ENCODE results near the gene SFTPB.

SFTPB gene

GRCh38 chr2:85702172-85702571, 34.2 kb upstream of the SFTPB start:
- DNase-seq: no peak

DNA sequence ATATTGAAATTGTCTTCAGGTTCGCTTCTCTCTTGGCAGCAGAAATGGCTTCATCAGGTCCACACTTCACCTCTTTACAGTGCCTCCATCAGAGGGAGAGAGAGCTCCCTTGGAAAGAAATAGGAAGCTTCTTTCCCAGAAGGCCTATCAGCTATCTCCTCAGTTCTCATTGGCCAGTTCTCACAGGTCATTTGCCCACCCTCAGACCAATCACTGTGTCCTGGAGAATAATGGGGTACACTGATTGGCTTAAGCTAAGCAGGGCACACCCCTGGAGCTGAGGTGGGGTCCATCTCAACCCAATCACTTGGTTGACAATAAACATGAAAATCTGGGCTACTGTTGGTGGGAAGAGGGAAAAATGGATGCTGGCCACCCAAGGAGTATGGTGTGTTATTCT, 31.3 kb upstream of the SFTPB start:
- no peak for DNase-seq

- DNase-seq: no peak
Measured at GRCh38 chr2:85698880-85699254, 30.9 kb upstream of the SFTPB start.

DNA sequence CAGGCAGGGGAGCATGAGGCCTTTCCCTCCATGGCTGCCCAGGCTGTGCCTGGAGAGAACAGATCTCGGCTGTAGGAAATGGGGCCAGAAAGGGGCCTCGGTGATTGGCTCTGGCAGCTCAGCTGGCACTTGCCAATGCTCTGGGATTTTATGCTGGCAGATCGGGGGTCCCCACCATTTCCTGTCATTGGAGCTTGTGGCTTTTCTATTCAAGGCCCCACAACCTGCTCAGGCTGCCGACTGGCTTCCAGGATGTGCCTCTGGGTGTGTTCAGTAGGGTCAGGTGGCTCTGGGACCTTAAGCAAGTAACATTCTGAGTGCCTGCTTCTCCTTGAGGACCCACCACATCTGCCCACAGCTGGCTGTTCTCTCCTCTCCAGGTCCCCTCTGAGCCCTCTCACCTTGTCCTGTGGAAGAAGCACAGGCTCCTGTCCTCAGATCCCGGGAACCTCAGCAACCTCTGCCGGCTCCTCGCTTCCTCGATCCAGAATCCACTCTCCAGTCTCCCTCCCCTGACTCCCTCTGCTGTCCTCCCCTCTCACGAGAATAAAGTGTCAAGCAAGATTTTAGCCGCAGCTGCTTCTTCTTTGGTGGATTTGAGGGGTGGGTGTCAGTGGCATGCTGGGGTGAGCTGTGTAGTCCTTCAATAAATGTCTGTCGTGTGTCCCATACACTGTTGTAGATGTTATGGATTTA, 30.3 kb upstream of the SFTPB start:
- DNase-seq: no peak

GRCh38 chr2:85697716-85698115, 29.7 kb upstream of the SFTPB start:
- DNase-seq: no peak

DNA sequence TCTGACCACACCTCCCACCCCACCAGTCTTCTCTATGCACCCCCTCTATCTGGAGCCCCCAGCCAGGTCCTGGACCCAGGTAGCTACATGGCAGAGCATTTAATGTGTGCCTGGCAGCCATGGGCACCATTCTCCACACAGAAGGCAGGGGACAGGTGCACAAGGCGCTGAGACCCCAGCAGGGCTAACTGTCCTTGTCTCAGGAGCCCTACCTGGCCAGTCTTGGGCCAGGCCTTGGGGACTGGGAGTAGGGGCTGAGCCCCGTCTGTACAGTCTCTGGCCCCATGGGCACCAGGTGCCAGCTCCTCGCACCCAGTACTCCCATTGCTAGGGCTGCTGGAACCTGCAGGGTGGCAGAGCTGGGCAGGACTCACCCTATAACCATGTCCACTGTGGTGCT, 29.1 kb upstream of the SFTPB start:
- no peak for DNase-seq

GRCh38 chr2:85695691-85696668, 28.0 kb upstream of the SFTPB start:
- no peak for DNase-seq

DNA sequence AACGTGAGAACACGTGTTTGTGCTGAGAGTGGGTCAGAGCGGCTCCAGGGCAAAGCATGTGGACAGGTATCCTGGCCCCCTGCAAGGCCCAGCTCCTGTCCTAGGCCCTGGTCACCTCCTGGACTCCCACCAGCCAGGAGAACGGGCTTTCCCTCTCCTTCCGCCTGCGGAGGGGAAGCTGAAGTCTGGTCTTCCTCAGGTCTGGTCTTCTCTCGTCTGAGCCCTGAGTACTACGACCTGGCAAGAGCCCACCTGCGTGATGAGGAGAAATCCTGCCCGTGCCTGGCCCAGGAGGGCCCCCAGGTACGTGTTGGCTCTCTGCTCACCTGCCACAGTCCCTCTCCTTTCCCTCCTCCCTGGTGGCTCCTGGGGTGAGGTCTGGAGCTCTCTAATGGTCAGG, 27.1 kb upstream of the SFTPB start:
- DNase-seq: no peak

DNA sequence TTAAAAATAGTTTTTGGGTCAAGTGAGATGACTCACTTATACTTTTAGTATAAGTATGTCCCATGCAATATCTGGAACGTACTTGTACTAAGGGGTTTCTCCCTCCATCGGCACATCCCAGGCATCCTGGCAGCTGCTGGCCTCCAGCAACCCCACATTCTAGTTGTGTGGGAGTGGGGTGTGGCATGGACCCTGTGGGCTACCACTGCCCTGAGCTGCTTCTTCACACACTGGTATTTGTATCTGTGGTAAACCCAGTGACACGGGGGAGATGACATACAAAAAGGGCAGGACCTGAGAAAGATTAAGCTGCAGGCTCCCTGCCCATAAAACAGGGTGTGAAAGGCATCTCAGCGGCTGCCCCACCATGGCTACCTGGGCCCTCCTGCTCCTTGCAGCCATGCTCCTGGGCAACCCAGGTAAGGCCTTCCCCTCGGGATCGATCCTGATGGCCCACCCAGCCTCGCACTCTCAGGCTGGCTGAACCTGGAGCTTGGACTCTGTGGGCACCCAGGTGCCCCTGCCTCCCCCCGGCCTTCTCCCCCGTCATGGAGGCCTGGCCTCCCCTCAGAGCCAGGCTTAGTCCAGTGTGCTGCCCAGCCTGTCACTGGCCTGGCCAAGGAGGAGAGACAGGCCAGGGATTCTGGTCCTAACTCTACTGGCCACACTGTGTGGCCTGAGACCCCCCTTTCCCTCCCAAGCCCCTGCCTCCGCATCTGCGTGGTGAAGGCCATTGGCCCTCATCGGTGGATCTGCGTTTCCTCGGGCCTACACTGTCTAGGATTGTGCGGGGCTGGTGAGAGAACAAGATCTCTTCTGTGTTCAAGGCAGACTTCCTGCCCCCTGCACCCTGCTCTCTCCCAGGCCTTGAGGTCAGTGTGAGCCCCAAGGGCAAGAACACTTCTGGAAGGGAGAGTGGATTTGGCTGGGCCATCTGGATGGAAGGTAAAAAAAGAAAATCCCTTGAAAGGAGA, 26.3 kb upstream of the SFTPB start, which contains the start of gene GNLY:
Gene GNLY, plus strand, starts transcription at position 307 of the 974 bp plus-strand sequence. Its CDS starts 61 bp downstream, at position 368.
- no peak for DNase-seq

DNA sequence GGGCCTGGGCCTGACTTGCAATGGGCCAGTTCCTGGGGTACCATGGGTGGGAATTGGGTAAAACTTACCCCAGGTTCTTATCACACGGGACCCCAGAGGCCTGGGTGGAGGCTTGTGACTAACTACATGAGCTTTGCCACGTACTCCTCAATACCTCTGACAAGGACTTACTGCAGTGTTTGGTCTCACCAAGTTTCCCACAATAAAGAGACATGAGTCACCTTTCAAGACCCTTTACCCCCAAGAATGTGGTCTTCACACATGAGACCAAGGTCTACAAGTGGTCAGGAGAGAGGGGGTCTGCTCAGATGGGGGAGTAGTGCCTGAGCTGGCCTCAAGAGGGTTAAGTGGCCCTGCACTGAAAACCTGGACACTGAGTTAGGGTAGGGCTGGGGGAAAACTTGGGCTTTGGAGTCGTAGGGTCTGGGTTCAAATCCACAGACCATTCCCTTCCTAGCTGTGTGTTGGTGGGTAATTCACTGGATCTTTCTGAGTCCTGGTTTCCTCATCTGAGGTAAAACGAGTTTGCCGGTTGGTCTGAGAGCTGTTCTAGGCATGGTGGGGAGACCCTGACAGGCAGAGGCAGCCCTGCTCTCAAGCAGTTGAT, 24.1 kb upstream of the SFTPB start:
- DNase-seq: no peak

- DNase-seq: no peak
Measured at GRCh38 chr2:85690932-85691331, 22.9 kb upstream of the SFTPB start.

GRCh38 chr2:85684806-85685205, 16.8 kb upstream of the SFTPB start:
- DNase-seq: no peak

GRCh38 chr2:85684380-85684779, 16.4 kb upstream of the SFTPB start:
- no peak for DNase-seq

- no peak for DNase-seq
Measured at GRCh38 chr2:85682378-85682777, 14.4 kb upstream of the SFTPB start.

GRCh38 chr2:85681776-85682175, 13.8 kb upstream of the SFTPB start:
- no peak for DNase-seq

DNA sequence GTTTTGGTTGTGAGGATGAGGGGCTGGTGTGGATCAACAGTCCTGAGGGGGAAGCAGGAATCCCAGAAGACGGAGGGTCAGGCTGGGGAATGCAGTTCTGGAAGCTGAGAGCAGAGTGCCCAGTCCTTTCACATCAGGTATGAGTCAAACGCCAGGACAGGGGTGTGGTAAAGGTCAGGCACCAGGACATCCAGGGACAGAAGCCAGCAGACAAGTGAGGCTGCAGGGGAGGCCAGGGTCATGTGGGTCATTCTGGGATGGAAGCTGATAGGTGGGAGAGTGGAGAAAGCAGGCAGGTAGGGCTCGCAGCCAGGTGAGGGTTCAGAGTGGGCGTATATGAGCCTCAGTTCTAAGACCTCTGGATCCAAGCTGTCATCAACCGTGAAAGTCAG, 13.4 kb upstream of the SFTPB start:
- DNase-seq: no peak

GRCh38 chr2:85680707-85681371, 12.8 kb upstream of the SFTPB start:
- DNase-seq: peak; percentile 11

GRCh38 chr2:85678794-85679672, 11.0 kb upstream of the SFTPB start:
- DNase-seq: peak; percentile 55

GRCh38 chr2:85678377-85678776, 10.4 kb upstream of the SFTPB start:
- no peak for DNase-seq

GRCh38 chr2:85675866-85676548, 8.0 kb upstream of the SFTPB start:
- no peak for DNase-seq

All from NCI-H1436 (cell line).